MCF 10A (cell line): Measurements from ENCODE around the gene XXYLT1. TPM values are rescaled to one million over a fixed set of nuclear protein-coding genes. Genes with fewer than 3 reads are reported as not detected.

Experiments used
- BruUV-seq: library from RNA; stranded (reverse); fragments of 400-500 nt; replicated peaks from 2 replicates; lab custom pipeline; 2021; lab: Mats Ljungman, UMichigan
- CTCF ChIA-PET: fragments of 300-600 bp; sonication (Branson Sonifier 250); formaldehyde crosslinking; extraction: SDS; loops from one replicate; lab custom pipeline; 2021; ENCODE audit warnings: antibody characterized with exemption, inconsistent platforms; lab: Yijun Ruan, JAX
- POLR2A ChIA-PET: fragments of 300-600, 350-650 bp; sonication (Branson Sonifier 250); formaldehyde crosslinking; extraction: SDS; loops from one replicate; lab custom pipeline; 2020; ENCODE audit warnings: antibody characterized with exemption, inconsistent platforms; lab: Yijun Ruan, JAX
- DNase-seq: peaks from one replicate; pipeline ENCODE4 v3.0.0-alpha.2; 2018; ENCODE audit not compliant: unreplicated experiment
- H3K27ac Mint-ChIP-seq: one replicate; pipeline ENCODE4 v1.8.0; 2022; ENCODE audit warnings: mild to moderate bottlenecking, low read depth, mixed read lengths; ENCODE audit not compliant: unreplicated experiment
- H3K27me3 Mint-ChIP-seq: one replicate; pipeline ENCODE4 v1.8.0; 2022; ENCODE audit warnings: mixed read lengths; ENCODE audit not compliant: insufficient read depth, unreplicated experiment
- H3K36me3 Mint-ChIP-seq: one replicate; pipeline ENCODE4 v1.8.0; 2022; ENCODE audit warnings: mild to moderate bottlenecking, moderate library complexity, mixed read lengths; ENCODE audit not compliant: insufficient read depth, unreplicated experiment
- H3K4me1 Mint-ChIP-seq: one replicate; pipeline ENCODE4 v1.8.0; 2022; ENCODE audit warnings: mixed read lengths; ENCODE audit not compliant: insufficient read depth, unreplicated experiment
- H3K4me3 Mint-ChIP-seq: one replicate; pipeline ENCODE4 v1.8.0; 2022; ENCODE audit warnings: mild to moderate bottlenecking, moderate library complexity, mixed read lengths; ENCODE audit not compliant: unreplicated experiment
- H3K9me3 Mint-ChIP-seq: one replicate; pipeline ENCODE4 v1.8.0; 2022; ENCODE audit warnings: mixed read lengths; ENCODE audit not compliant: unreplicated experiment
- CTCF ChIP-seq: fragments of 200-600 bp; IDR thresholded peaks from one replicate; pipeline ENCODE4 v1.8.0; 2022; ENCODE audit warnings: antibody characterized with exemption, mild to moderate bottlenecking; ENCODE audit not compliant: unreplicated experiment
- intact Hi-C: fragments of 100-400 bp; cut with micrococcal nuclease; formaldehyde crosslinking; loops from 2 replicates; pipeline ENCODE4 v1.14.1; 2022
- total RNA-seq: library from RNA; stranded (reverse); gene quantifications from 2 replicates; pipeline ENCODE4 v1.2.3, GENCODE V29; 2022

The XXYLT1 gene
- total RNA-seq, 1 experiment from 2014 or later: 10.0 TPM

DNA sequence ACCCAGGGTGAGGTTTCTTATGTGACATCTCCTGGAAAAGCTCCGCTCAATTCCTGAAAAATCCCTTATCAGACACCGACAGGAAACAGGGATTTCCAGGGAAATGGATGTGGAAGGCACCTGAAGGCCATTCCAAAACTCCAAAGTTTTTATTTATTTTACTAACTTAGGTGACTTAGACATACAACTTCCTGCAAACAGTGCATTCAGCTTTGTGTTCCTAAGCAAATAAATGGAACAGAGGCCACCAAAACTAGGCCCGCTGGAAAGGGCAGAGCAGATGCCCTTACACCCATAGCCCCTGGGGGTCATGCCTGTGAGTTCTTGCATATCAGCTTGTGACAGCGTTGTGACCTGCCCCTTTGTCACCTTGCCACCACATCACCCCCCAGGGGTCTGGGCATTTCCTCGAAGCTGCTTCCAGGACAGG, 239.4 kb downstream of the XXYLT1 start:
- no TSS peak for BruUV-seq
- Mint-ChIP-seq H3K27ac (peak overlapping the region; percentile 91), H3K4me3 (no peak overlapping the region), H3K4me1 (peaks cover 17% of the 10 kb centered on the region), H3K36me3 (no peaks in the 10 kb centered on the region), H3K9me3 (no peaks in the 10 kb centered on the region), H3K27me3 (no peaks in the 10 kb centered on the region)
- CTCF ChIA-PET: interaction anchor here (0.7 to 2.2 kb wide), 5 partner anchors 10 to 359 kb away, joined by 3 to 7 read pairs (median 3); partner anchors contain the start of gene LSG1
- intact Hi-C loops: loop anchor here (5.0 kb wide), 1 partner anchor 349 kb away; no protein-coding TSS in a partner anchor
- POLR2A ChIA-PET: interaction anchor here (0.8 to 4.2 kb wide), 8 partner anchors 13 to 349 kb away, joined by 3 to 19 read pairs (median 5); no protein-coding TSS in a partner anchor
- no peak for DNase-seq
- no peak for TF ChIP-seq CTCF

GRCh38 chr3:195030791-195031321, 240.1 kb downstream of the XXYLT1 start:
- BruUV-seq: no TSS peak
- Mint-ChIP-seq H3K4me1 (peaks cover 17% of the 10 kb centered on the region), H3K4me3 (peak overlapping the region; percentile 25), H3K27me3 (no peaks in the 10 kb centered on the region), H3K36me3 (no peaks in the 10 kb centered on the region), H3K9me3 (no peaks in the 10 kb centered on the region), H3K27ac (peak overlapping the region; percentile 91)
- no peak for TF ChIP-seq CTCF
- intact Hi-C loops: loop anchor here (5.0 kb wide), 1 partner anchor 349 kb away; no protein-coding TSS in a partner anchor
- ChIA-PET POLR2A (interaction anchor here (0.6 to 4.2 kb wide), 14 partner anchors 10 to 542 kb away, joined by 3 to 19 read pairs (median 4); no protein-coding TSS in a partner anchor), CTCF (interaction anchor here (0.6 to 2.2 kb wide), 6 partner anchors 8 to 359 kb away, joined by 3 to 7 read pairs (median 4); partner anchors contain the start of gene LSG1)
- DNase-seq: peak; percentile 77

- no peak for TF ChIP-seq CTCF
- H3K4me3 Mint-ChIP-seq: no peak overlapping the region
- ChIA-PET POLR2A (interaction anchor here (0.6 to 1.6 kb wide), 3 partner anchors 9 to 954 kb away, joined by 3 to 4 read pairs (median 3); no protein-coding TSS in a partner anchor), CTCF (interaction anchor here (0.7 to 0.9 kb wide), 3 partner anchors 78 to 486 kb away, joined by 3 to 6 read pairs (median 3); no protein-coding TSS in a partner anchor)
- intact Hi-C loops: no loop called here
- no peaks in the 10 kb centered on the region for H3K9me3 Mint-ChIP-seq
- H3K27me3 Mint-ChIP-seq: no peaks in the 10 kb centered on the region
- H3K27ac Mint-ChIP-seq: no peak overlapping the region
- no TSS peak for BruUV-seq
- no peak for DNase-seq
- no peaks in the 10 kb centered on the region for H3K36me3 Mint-ChIP-seq
- peaks cover 17% of the 10 kb centered on the region for H3K4me1 Mint-ChIP-seq
Observed at GRCh38 chr3:195028877-195029606, 241.9 kb downstream of the XXYLT1 start.

DNA sequence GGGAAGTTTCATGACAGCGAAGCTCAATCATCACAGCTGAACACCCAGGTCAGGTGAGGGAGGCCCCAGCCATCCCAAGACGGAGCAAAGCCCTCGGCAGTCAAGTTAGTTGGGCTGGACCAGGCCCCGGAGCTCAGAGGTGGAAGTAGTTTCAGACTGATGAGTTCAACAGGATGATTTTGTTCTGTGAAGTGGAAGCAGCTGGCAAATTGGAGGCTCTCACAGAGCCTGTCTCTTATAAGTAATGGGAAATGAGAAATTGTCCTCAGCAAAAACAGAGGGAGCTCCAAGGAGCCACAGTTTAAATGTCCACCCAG, 245.1 kb downstream of the XXYLT1 start:
- Mint-ChIP-seq H3K9me3 (no peaks in the 10 kb centered on the region), H3K27ac (no peak overlapping the region), H3K4me3 (no peak overlapping the region), H3K36me3 (no peaks in the 10 kb centered on the region), H3K27me3 (peaks cover 6% of the 10 kb centered on the region), H3K4me1 (peaks cover under 1% of the 10 kb centered on the region)
- no peak for TF ChIP-seq CTCF
- no peak for DNase-seq
- ChIA-PET CTCF (interaction anchor here (0.5 kb wide), 1 partner anchor 241 kb away, joined by 4 read pairs; no protein-coding TSS in a partner anchor), POLR2A (no interaction called here)
- BruUV-seq: no TSS peak
- intact Hi-C loops: no loop called here
